GM12875 (cell line): ENCODE data around the gene HMGN1.

Experiments
- H3K4me3 ChIP-seq: one replicate; pipeline ENCODE4 v1.5.1; 2011; ENCODE audit warnings: low read depth, low read length, control low read depth
- TF ChIP-seq, protein P1 (sequence below): IDR thresholded peaks from 2 replicates; pipeline ENCODE4 v1.5.1; 2011; ENCODE audit warnings: low read depth, mild to moderate bottlenecking, control low read depth, inconsistent platforms, low read length, moderate library complexity, borderline replicate concordance; ENCODE audit not compliant: insufficient read depth

HMGN1 gene

DNA sequence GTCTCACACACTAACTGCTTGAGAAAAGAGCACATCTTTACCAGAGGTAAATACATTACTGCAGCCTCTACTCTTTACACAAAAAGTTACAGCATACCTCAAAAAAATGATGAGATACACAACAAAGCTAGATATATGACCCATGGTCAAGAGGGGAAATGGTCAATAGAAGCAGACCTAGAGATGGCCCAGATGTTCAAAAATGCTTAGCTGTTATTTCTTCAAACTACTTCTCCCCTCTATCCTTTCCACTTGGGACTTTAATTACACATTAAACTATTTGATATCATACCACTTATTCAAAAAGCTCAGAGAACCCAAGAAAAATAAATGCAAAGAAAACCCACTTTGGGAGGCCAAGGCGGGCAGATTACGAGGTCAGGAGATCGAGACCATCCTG lies 48.3 kb downstream of the HMGN1 start:
- TF ChIP-seq, protein P1, sequence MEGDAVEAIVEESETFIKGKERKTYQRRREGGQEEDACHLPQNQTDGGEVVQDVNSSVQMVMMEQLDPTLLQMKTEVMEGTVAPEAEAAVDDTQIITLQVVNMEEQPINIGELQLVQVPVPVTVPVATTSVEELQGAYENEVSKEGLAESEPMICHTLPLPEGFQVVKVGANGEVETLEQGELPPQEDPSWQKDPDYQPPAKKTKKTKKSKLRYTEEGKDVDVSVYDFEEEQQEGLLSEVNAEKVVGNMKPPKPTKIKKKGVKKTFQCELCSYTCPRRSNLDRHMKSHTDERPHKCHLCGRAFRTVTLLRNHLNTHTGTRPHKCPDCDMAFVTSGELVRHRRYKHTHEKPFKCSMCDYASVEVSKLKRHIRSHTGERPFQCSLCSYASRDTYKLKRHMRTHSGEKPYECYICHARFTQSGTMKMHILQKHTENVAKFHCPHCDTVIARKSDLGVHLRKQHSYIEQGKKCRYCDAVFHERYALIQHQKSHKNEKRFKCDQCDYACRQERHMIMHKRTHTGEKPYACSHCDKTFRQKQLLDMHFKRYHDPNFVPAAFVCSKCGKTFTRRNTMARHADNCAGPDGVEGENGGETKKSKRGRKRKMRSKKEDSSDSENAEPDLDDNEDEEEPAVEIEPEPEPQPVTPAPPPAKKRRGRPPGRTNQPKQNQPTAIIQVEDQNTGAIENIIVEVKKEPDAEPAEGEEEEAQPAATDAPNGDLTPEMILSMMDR, result no peak
- H3K4me3 ChIP-seq, result no peak overlapping the region

DNA sequence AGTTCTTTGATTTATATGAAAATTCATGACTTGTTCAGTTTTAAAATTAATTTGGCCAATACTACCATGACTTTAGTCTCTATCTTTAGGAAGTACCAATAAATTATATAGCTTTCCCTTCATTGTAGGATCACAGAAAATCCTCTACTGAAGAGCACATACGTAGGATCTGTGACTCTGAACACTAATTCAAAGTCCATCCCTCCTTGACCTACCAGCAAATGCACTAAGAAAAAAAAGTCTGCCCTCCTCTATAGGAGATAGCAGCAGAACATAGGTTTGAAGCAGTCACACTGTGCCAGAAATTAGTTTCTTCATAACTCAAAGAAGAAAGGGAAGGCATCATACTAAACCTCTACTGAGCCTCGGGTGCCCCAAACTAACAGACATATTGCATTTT lies 52.0 kb downstream of the HMGN1 start:
- no peak overlapping the region for H3K4me3 ChIP-seq
- TF ChIP-seq, protein P1, result no peak
